Measurements from ENCODE around the gene NPC1L1.

DNA sequence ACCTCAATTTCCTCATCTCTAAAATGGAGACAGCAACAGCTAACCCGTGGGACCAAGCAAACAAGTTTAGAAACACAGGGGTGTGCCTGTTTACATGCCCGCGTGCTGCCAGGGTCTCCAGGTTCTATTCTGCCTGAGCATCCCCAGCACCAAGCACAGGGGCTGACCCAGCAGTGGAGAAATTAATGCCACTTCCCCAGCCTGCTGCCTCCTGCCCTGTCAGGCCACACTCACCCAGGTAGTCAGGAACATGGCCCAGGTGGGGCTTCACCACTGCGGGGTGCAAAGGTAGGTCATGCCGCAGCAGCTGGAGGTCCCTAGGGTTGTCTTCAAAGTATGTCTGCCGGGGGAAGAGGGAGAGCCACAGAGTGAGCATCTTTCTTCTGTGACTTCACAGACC is 26.8 kb upstream of the NPC1L1 start:
- TF ChIP-seq, protein P1, sequence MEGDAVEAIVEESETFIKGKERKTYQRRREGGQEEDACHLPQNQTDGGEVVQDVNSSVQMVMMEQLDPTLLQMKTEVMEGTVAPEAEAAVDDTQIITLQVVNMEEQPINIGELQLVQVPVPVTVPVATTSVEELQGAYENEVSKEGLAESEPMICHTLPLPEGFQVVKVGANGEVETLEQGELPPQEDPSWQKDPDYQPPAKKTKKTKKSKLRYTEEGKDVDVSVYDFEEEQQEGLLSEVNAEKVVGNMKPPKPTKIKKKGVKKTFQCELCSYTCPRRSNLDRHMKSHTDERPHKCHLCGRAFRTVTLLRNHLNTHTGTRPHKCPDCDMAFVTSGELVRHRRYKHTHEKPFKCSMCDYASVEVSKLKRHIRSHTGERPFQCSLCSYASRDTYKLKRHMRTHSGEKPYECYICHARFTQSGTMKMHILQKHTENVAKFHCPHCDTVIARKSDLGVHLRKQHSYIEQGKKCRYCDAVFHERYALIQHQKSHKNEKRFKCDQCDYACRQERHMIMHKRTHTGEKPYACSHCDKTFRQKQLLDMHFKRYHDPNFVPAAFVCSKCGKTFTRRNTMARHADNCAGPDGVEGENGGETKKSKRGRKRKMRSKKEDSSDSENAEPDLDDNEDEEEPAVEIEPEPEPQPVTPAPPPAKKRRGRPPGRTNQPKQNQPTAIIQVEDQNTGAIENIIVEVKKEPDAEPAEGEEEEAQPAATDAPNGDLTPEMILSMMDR (conservative IDR thresholded peaks at IDR 0.05; ENCODE audit: low read length) = no peak
- TF ChIP-seq EZH2phosphoT487 (IDR thresholded peaks at IDR 0.05; ENCODE audit: borderline replicate concordance, low read depth, low read length) = no peak

Measured in OCI-LY7 (cell line).